Loucy (cell line): Measurements from ENCODE around the gene FTHL17.

Experiments
- CTCF ChIP-seq: fragments of 200-600 bp; sonication (generic); conservative IDR thresholded peaks from 2 replicates; pipeline ENCODE4 v1.5.1; 2014; ENCODE audit warnings: mild to moderate bottlenecking, antibody characterized with exemption, low read length
- EZH2phosphoT487 ChIP-seq: fragments of 200-600 bp; IDR thresholded peaks from 2 replicates; pipeline ENCODE4 v1.6.1; 2018; ENCODE audit warnings: antibody characterized with exemption, mild to moderate bottlenecking, moderate library complexity, borderline replicate concordance

DNA sequence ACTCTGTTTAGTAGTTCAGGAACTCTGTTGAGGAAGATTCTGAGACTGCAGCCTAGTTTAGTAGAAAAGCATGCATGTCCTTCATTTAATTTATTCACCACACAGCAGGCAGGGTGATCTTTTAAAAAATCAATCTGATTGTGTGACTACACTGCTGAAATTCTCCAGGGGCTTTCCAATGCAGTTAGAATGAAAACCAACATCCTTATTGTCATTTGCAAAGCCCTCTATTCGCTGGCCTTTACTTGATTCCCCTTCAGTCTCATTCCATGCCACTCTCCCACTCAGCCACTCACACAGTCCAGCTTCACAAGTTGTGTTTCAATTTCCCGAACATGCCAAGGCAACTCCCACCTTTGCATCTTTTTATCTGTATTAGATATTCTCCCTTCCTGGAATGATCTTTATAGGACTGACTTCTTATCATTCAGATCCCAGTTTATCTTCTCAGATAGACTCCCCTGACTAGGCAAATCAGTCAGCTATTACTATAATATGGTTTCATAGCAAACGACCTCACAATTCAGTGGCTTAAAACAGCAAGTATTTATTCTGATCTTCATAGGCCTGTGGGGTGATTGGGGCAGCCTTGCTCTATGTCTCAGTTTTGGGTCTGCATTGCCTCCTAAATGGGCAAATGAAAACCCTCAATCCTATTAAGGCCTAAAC, 21.3 kb upstream of the FTHL17 start:
- TF ChIP-seq CTCF = no peak
- no peak for TF ChIP-seq EZH2phosphoT487
